ENCODE measurements around the gene SLC35F6. TPM values are rescaled to one million over a fixed set of nuclear protein-coding genes. Genes with fewer than 3 reads are reported as not detected.

SLC35F6 gene
- total and polyA plus RNA-seq, 9 of the 15 experiments (the other 6 are each of a cell fraction or from before 2014, with no cell fraction given): 11.9 to 47.3 (median 22.5) TPM

GRCh38 chr2:26769089-26769761 is 5.1 kb downstream of the SLC35F6 start (continued):
- TF ChIP-seq NFYB (IDR thresholded peaks at IDR 0.05; ENCODE audit: extremely low read depth, insufficient read length) (no peak), TCF15 (CRISPR knock-in tag; IDR thresholded peaks at IDR 0.05) (no peak), CBX1 (IDR thresholded peaks at IDR 0.05; ENCODE audit: low read depth) (peak; percentile 77), TRIM28 (IDR thresholded peaks at IDR 0.05) (no peak), RBFOX2 (IDR thresholded peaks at IDR 0.05; ENCODE audit: low read depth, low read length) (peak; percentile 84), LEF1 (IDR thresholded peaks at IDR 0.05) (peak; percentile 84), THAP12 (CRISPR knock-in tag; IDR thresholded peaks at IDR 0.05) (no peak), DDX20 (tag; IDR thresholded peaks at IDR 0.05; ENCODE audit: low read depth) (no peak), CEBPG (CRISPR knock-in tag; IDR thresholded peaks at IDR 0.05) (peak; percentile 59), CEBPG (tag; conservative IDR thresholded peaks at IDR 0.05 in 1 of 2, IDR thresholded peaks at IDR 0.05 in 1 of 2) (no peak), ARID3A (IDR thresholded peaks at IDR 0.05; ENCODE audit: borderline replicate concordance, low read depth, low read length) (no peak), GABPA (tag; conservative IDR thresholded peaks at IDR 0.05; ENCODE audit: low read depth) (peak; percentile 61), CHD1 (IDR thresholded peaks at IDR 0.05; ENCODE audit: low read length) (no peak), THRAP3 (IDR thresholded peaks at IDR 0.05; ENCODE audit: borderline replicate concordance) (0 out of 2 replicates have a peak, but pooled peaks have one; percentile 19), POLR2AphosphoS2 (IDR thresholded peaks at IDR 0.05; ENCODE audit: low read length) (no peak)
- TF ChIP-seq, protein P1, sequence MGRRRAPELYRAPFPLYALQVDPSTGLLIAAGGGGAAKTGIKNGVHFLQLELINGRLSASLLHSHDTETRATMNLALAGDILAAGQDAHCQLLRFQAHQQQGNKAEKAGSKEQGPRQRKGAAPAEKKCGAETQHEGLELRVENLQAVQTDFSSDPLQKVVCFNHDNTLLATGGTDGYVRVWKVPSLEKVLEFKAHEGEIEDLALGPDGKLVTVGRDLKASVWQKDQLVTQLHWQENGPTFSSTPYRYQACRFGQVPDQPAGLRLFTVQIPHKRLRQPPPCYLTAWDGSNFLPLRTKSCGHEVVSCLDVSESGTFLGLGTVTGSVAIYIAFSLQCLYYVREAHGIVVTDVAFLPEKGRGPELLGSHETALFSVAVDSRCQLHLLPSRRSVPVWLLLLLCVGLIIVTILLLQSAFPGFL (CRISPR knock-in tag; IDR thresholded peaks at IDR 0.05): no peak
- TF ChIP-seq, protein P2, sequence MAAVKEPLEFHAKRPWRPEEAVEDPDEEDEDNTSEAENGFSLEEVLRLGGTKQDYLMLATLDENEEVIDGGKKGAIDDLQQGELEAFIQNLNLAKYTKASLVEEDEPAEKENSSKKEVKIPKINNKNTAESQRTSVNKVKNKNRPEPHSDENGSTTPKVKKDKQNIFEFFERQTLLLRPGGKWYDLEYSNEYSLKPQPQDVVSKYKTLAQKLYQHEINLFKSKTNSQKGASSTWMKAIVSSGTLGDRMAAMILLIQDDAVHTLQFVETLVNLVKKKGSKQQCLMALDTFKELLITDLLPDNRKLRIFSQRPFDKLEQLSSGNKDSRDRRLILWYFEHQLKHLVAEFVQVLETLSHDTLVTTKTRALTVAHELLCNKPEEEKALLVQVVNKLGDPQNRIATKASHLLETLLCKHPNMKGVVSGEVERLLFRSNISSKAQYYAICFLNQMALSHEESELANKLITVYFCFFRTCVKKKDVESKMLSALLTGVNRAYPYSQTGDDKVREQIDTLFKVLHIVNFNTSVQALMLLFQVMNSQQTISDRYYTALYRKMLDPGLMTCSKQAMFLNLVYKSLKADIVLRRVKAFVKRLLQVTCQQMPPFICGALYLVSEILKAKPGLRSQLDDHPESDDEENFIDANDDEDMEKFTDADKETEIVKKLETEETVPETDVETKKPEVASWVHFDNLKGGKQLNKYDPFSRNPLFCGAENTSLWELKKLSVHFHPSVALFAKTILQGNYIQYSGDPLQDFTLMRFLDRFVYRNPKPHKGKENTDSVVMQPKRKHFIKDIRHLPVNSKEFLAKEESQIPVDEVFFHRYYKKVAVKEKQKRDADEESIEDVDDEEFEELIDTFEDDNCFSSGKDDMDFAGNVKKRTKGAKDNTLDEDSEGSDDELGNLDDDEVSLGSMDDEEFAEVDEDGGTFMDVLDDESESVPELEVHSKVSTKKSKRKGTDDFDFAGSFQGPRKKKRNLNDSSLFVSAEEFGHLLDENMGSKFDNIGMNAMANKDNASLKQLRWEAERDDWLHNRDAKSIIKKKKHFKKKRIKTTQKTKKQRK (IDR thresholded peaks at IDR 0.05; ENCODE audit: borderline replicate concordance, low read depth, low read length): no peak
- TF ChIP-seq, protein P3, sequence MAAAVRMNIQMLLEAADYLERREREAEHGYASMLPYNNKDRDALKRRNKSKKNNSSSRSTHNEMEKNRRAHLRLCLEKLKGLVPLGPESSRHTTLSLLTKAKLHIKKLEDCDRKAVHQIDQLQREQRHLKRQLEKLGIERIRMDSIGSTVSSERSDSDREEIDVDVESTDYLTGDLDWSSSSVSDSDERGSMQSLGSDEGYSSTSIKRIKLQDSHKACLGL (CRISPR knock-in tag; IDR thresholded peaks at IDR 0.05; ENCODE audit: borderline replicate concordance, poor library complexity, severe bottlenecking): no peak

Measured in K562 (cell line).